HEK293T (cell line): Measurements from ENCODE around the gene LCE7A.

Experiments used
- CTCF ChIA-PET: fragments of 350-600 bp; formaldehyde crosslinking; extraction: SDS; loops from one replicate; lab custom pipeline; 2021; ENCODE audit warnings: antibody characterized with exemption, inconsistent platforms; lab: Yijun Ruan, JAX
- POLR2A ChIA-PET: fragments of 350-600 bp; formaldehyde crosslinking; extraction: SDS; loops from one replicate; lab custom pipeline; 2020; ENCODE audit warnings: antibody characterized with exemption, inconsistent platforms; lab: Yijun Ruan, JAX
- DNase-seq: peaks from one replicate; pipeline ENCODE4 v3.0.0; 2012; ENCODE audit warnings: mixed read lengths; ENCODE audit errors: extremely low spot score
- ARNT ChIP-seq: fragments of 450-650 bp; IDR thresholded peaks from 2 replicates; pipeline ENCODE4 v1.6.1; 2017; ENCODE audit warnings: mild to moderate bottlenecking
- BHLHE40 ChIP-seq: fragments of 450-650 bp; IDR thresholded peaks from 2 replicates; pipeline ENCODE4 v1.6.1; 2016; ENCODE audit warnings: mild to moderate bottlenecking, moderate library complexity, borderline replicate concordance
- CTBP1 ChIP-seq: fragments of 450-650 bp; IDR thresholded peaks from 2 replicates; pipeline ENCODE4 v1.6.1; 2016; ENCODE audit warnings: borderline replicate concordance
- ELF4 ChIP-seq: fragments of 450-650 bp; IDR thresholded peaks from 2 replicates; pipeline ENCODE4 v1.6.1; 2017; ENCODE audit warnings: antibody characterized with exemption
- FOXA1 ChIP-seq: fragments of 450-650 bp; IDR thresholded peaks from 2 replicates; pipeline ENCODE4 v1.6.1; 2016; ENCODE audit warnings: mild to moderate bottlenecking
- FOXK2 ChIP-seq: fragments of 450-650 bp; IDR thresholded peaks from 2 replicates; pipeline ENCODE4 v1.6.1; 2016; ENCODE audit warnings: mild to moderate bottlenecking
- FOXM1 ChIP-seq: fragments of 450-650 bp; IDR thresholded peaks from 2 replicates; pipeline ENCODE4 v1.6.1; 2017; ENCODE audit warnings: mild to moderate bottlenecking, borderline replicate concordance
- HDGF ChIP-seq: fragments of 450-650 bp; IDR thresholded peaks from 2 replicates; pipeline ENCODE4 v1.6.1; 2017; ENCODE audit warnings: antibody characterized with exemption, borderline replicate concordance
- L3MBTL2 ChIP-seq: fragments of 450-650 bp; conservative IDR thresholded peaks from 2 replicates; pipeline ENCODE4 v1.6.1; 2016; ENCODE audit warnings: mild to moderate bottlenecking
- LEF1 ChIP-seq: fragments of 450-650 bp; IDR thresholded peaks from 2 replicates; pipeline ENCODE4 v1.6.1; 2017; ENCODE audit warnings: mild to moderate bottlenecking, borderline replicate concordance
- NFRKB ChIP-seq: fragments of 450-650 bp; IDR thresholded peaks from 2 replicates; pipeline ENCODE4 v1.6.1; 2016; ENCODE audit warnings: mild to moderate bottlenecking, moderate library complexity
- PKNOX1 ChIP-seq: fragments of 450-650 bp; IDR thresholded peaks from 2 replicates; pipeline ENCODE4 v1.6.1; 2016
- SP1 ChIP-seq: fragments of 450-650 bp; IDR thresholded peaks from 2 replicates; pipeline ENCODE4 v1.6.1; 2017
- SUZ12 ChIP-seq: fragments of 450-650 bp; IDR thresholded peaks from 2 replicates; pipeline ENCODE4 v1.6.1; 2016; ENCODE audit warnings: mild to moderate bottlenecking
- TARDBP ChIP-seq: fragments of 450-650 bp; IDR thresholded peaks from 2 replicates; pipeline ENCODE4 v1.6.1; 2016
- ZNF384 ChIP-seq: fragments of 450-650 bp; IDR thresholded peaks from 2 replicates; pipeline ENCODE4 v1.6.1; 2016

Gene LCE7A

GRCh38 chr1:152873495-152873894, 13.7 kb downstream of the LCE7A start:
- no peak for DNase-seq
- TF ChIP-seq CTBP1 = no peak
- TF ChIP-seq HDGF = no peak
- no peak for TF ChIP-seq LEF1
- TF ChIP-seq NFRKB = no peak
- no peak for TF ChIP-seq TARDBP
- no peak for TF ChIP-seq FOXM1
- no peak for TF ChIP-seq BHLHE40
- no peak for TF ChIP-seq PKNOX1
- TF ChIP-seq SP1 = no peak
- TF ChIP-seq ZNF384 = no peak
- TF ChIP-seq FOXK2 = no peak
- CTCF ChIA-PET = no interaction called here

GRCh38 chr1:152876827-152877226, 17.0 kb downstream of the LCE7A start:
- POLR2A ChIA-PET = no interaction called here
- no peak for DNase-seq
- TF ChIP-seq LEF1 (no peak), FOXK2 (no peak), HDGF (no peak), L3MBTL2 (no peak), TARDBP (no peak), SP1 (no peak), ARNT (no peak), NFRKB (no peak), FOXA1 (no peak), CTBP1 (no peak)
- CTCF ChIA-PET = no interaction called here

More at GRCh38 chr1:152873495-152873894, 13.7 kb downstream of the LCE7A start:
- POLR2A ChIA-PET = no interaction called here

- TF ChIP-seq SP1 (no peak), TARDBP (no peak), CTBP1 (no peak), ZNF384 (no peak), FOXA1 (no peak), L3MBTL2 (no peak), PKNOX1 (no peak)
- ChIA-PET CTCF (interaction anchor here (0.7 kb wide), 1 partner anchor 9 kb away, joined by 3 read pairs; no protein-coding TSS in a partner anchor), POLR2A (no interaction called here)
- DNase-seq = no peak
Measured at GRCh38 chr1:152878042-152878441, 18.2 kb downstream of the LCE7A start, which contains the start of gene SMCP. Gene SMCP, plus strand, starts transcription at chr1:152878322. Its CDS starts 6,101 bp downstream, at chr1:152884423.

- no peak for DNase-seq
- ChIA-PET POLR2A (no interaction called here), CTCF (no interaction called here)
- TF ChIP-seq CTBP1 = no peak
- TF ChIP-seq FOXK2 = no peak
- TF ChIP-seq ELF4 = no peak
- TF ChIP-seq FOXM1 = no peak
- no peak for TF ChIP-seq L3MBTL2
- TF ChIP-seq PKNOX1 = no peak
- TF ChIP-seq ARNT = no peak
- TF ChIP-seq BHLHE40 = no peak
- TF ChIP-seq LEF1 = no peak
Measured at GRCh38 chr1:152879559-152880198, 19.9 kb downstream of the LCE7A start.

GRCh38 chr1:152880316-152880715, 20.5 kb downstream of the LCE7A start:
- CTCF ChIA-PET = no interaction called here
- POLR2A ChIA-PET = no interaction called here
- DNase-seq = no peak
- no peak for TF ChIP-seq FOXA1
- no peak for TF ChIP-seq PKNOX1
- TF ChIP-seq L3MBTL2 = no peak
- TF ChIP-seq HDGF = no peak
- TF ChIP-seq FOXK2 = no peak
- no peak for TF ChIP-seq TARDBP
- no peak for TF ChIP-seq NFRKB
- no peak for TF ChIP-seq ARNT
- no peak for TF ChIP-seq ZNF384
- TF ChIP-seq FOXM1 = no peak
- no peak for TF ChIP-seq CTBP1
- TF ChIP-seq SUZ12 = no peak
- no peak for TF ChIP-seq LEF1
- TF ChIP-seq BHLHE40 = no peak
- no peak for TF ChIP-seq ELF4
- TF ChIP-seq SP1 = no peak

- TF ChIP-seq L3MBTL2 (no peak), ZNF384 (no peak), NFRKB (no peak), FOXM1 (no peak), BHLHE40 (no peak), ARNT (no peak), PKNOX1 (no peak), LEF1 (no peak), SUZ12 (no peak), CTBP1 (no peak), SP1 (no peak), HDGF (no peak), TARDBP (no peak), FOXA1 (no peak), ELF4 (no peak), FOXK2 (no peak)
- no peak for DNase-seq
- CTCF ChIA-PET = no interaction called here
- POLR2A ChIA-PET = no interaction called here
Measured at GRCh38 chr1:152880907-152881306, 21.1 kb downstream of the LCE7A start.
